Pancreas (tissue), 10 donors: ENCODE measurements around the gene KAT2A. TPM values are rescaled to one million over a fixed set of nuclear protein-coding genes. Genes with fewer than 3 reads are reported as not detected.

Experiments
- ATAC-seq, 4 donors: fragments of 200-7000 bp; cut with Tn5 transposase; one replicate each; pipeline versions ENCODE4 v1.8.0 to v1.9.1; 2020; ENCODE audit warnings: mild to moderate bottlenecking in 4 of 4, moderate library complexity in 4 of 4
- DNase-seq, 6 donors: peaks; one replicate each; pipeline ENCODE4 v3.0.0-alpha.2; 2020
- FAIRE-seq: peaks from 2 replicates; lab custom pipeline; 2012; peaks lifted over from hg19 to GRCh38; lab: Jason Lieb, UNC
- H3K27ac ChIP-seq, 4 donors: fragments of 200-600 bp; sonication (generic); 1 replicate in 3 of 4; 2 replicates in 1 of 4; pipeline versions ENCODE4 v1.5.0 to v1.8.0; 2020
- H3K27me3 ChIP-seq, 4 donors: fragments of 200-600 bp; one replicate each; pipeline ENCODE4 v1.8.0; 2021
- H3K36me3 ChIP-seq, 3 donors: fragments of 200-600 bp; sonication (generic) in 1 of 3; one replicate each; pipeline versions ENCODE4 v1.5.0 to v1.8.0; 2020 to 2021
- H3K4me1 ChIP-seq, 3 donors: fragments of 200-600 bp; one replicate each; pipeline ENCODE4 v1.8.0; 2021
- H3K4me3 ChIP-seq, 4 donors: fragments of 200-600 bp; sonication (generic) in 2 of 4; one replicate each; pipeline versions ENCODE4 v1.5.0 to v1.8.0; 2020 to 2021
- H3K9me3 ChIP-seq, 4 donors: fragments of 200-600 bp; one replicate each; pipeline ENCODE4 v1.8.0; 2021
- CTCF ChIP-seq, 4 donors: fragments of 200-600 bp; sonication (generic) in 3 of 4; IDR thresholded peaks; one replicate each; pipeline versions ENCODE4 v1.5.0 to v1.8.0; 2021; ENCODE audit warnings: antibody characterized with exemption in 4 of 4
- WGBS, 2 donors: extraction: QIAGEN DNeasy Blood & Tissue Kit; methylation state at CpG; one replicate each; pipeline ENCODE4 v1.1.7; 2013; 5-methylcytosine and 5-hydroxymethylcytosine counted together
- intact Hi-C, 3 donors: fragments of 100-400 bp; cut with DNase I; formaldehyde crosslinking; loops; one replicate each; pipeline versions ENCODE4 v1.11.1 to v1.14.2; 2022
- polyA plus RNA-seq, 2 donors: library from polyadenylated mRNA; stranded (reverse); fragments of 200-250 nt; gene quantifications; one replicate each; pipeline ENCODE4 v1.2.3, GENCODE V29; 2013
- total RNA-seq, 6 donors: library from RNA; stranded (reverse); fragmentation: NEBNext Ultra II Directional in 4 of 6; extraction: Animal tissue kit (Norgen Biotek cat#: 25700) in 4 of 6; gene quantifications; one replicate each; pipeline versions ENCODE4 v1.2.1 to v1.2.4, GENCODE V29; 2021 to 2023
- donor health status: healthy with polysubstance abuse.
- donor health status: DM: no; HTN: no; CAD: no; lungs with moderate emphysema.
- donor health status: DM: no; HTN: no; CAD: no.
- donor health status: control.
- donor health status: control.
- donor health status: Bipolar disorder and iron deficiency.
- donor health status: DM: yes; HTN: yes; CAD: no.
- donor health status: DM: no; HTN: no; CAD: no.
- donor health status: DM: no; HTN: no; CAD: no.
- donor health status: DM: yes; HTN: yes; CAD: no.

KAT2A gene
- total and polyA plus RNA-seq, 8 donors: 17.5 to 158 (median 25.2) TPM

GRCh38 chr17:42111871-42112551 lies 9.2 kb downstream of the KAT2A start:
- intact Hi-C loops: loop anchor here in 2 of 3 donors (5.0 to 10.0 kb wide), 3 partner anchors 87 to 150 kb away; partner anchors contain the start of genes CNP (in 1 of the 2) and NKIRAS2 (in 1 of the 2)
- FAIRE-seq (no peak), DNase-seq (peak in 2 of 6 donors; percentile 46 to 62), ATAC-seq (peak; percentile 35 to 47 (median 42))
- peaks cover 0 to 4% (median 0%) of the 10 kb centered on the region in 3 donors for H3K36me3 ChIP-seq
- peaks cover 6 to 21% (median 15%) of the 10 kb centered on the region in 3 donors for H3K4me1 ChIP-seq
- H3K4me3 ChIP-seq: peak overlapping the region; percentile 21 to 56 (median 40)
- WGBS, 2 donors: 8 to 12% methylated on average over 12 of the region's 12 CpGs
- no peak for TF ChIP-seq CTCF (IDR thresholded peaks at IDR 0.05)
- no peaks in the 10 kb centered on the region for H3K27me3 ChIP-seq
- H3K27ac ChIP-seq: peak overlapping the region; percentile 63 to 85 (median 76)
- H3K9me3 ChIP-seq: no peaks in the 10 kb centered on the region

DNA sequence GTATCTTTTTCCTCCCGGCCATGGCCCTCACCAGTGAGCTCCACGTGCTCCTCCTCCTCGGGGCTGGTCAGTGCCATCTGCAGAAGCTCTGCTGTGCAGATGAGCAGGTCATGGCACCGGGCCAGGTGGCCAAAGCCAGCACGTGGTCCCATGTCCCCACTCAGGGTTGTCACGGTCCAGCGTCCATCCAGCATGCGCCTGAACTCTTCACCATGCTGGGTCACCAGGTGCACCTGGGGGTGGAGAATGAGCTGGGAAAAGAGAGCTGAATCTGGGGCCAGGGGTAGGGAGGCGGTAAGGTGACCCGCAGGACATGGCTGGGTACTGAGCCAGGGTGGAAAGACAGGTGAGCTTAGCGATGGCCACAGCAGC lies 9.9 kb downstream of the KAT2A start:
- H3K4me3 ChIP-seq: no peak overlapping the region
- no peaks in the 10 kb centered on the region for H3K27me3 ChIP-seq
- DNase-seq: peak in 1 of 6 donors; percentile 59
- 88 to 93% methylated on average over 11 of the region's 11 CpGs for WGBS, 2 donors
- no peaks in the 10 kb centered on the region for H3K9me3 ChIP-seq
- peaks cover 6 to 17% (median 14%) of the 10 kb centered on the region in 3 donors for H3K4me1 ChIP-seq
- peaks cover 0 to 4% (median 0%) of the 10 kb centered on the region in 3 donors for H3K36me3 ChIP-seq
- FAIRE-seq: no peak
- no peak for ATAC-seq
- intact Hi-C loops: loop anchor here in 2 of 3 donors (5.0 to 10.0 kb wide), 3 partner anchors 86 to 149 kb away; partner anchors contain the start of genes CNP (in 1 of the 2) and NKIRAS2 (in 1 of the 2)
- TF ChIP-seq CTCF (IDR thresholded peaks at IDR 0.05): no peak
- H3K27ac ChIP-seq: peak overlapping the region in 2 of 4 donors; percentile 75 to 85

GRCh38 chr17:42110301-42111264 lies 10.6 kb downstream of the KAT2A start:
- intact Hi-C loops: loop anchor here in 2 of 3 donors (5.0 to 10.0 kb wide), 3 partner anchors 86 to 148 kb away; partner anchors contain the start of genes CNP (in 1 of the 2) and NKIRAS2 (in 1 of the 2)
- no peak overlapping the region for H3K27ac ChIP-seq

DNA sequence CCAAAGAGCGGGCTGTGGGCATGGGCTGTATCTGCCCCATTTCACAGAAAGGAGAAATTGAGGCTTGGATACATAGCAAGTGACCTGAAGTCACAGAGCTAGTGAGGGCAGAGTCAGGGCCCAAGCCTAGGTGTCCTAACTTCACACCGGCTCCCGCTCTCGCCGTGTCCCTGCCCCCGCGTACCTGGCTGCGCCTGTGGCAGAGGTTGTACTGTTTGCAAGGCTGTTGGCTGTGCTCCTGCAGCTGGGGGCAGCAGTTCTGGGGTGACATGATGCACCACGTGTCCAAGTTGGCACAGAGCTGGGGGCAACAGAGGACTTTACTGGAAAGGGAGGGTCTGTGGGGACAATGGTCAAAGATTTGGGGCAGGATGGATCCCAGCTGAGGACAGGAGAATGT lies 12.1 kb downstream of the KAT2A start:
- DNase-seq: peak in 1 of 6 donors; percentile 55
- intact Hi-C loops: loop anchor here in 1 of 3 donors (10.0 kb wide), 1 partner anchor 84 kb away; the partner anchor contains the start of gene NKIRAS2

More at GRCh38 chr17:42110301-42111264, 10.6 kb downstream of the KAT2A start:
- H3K9me3 ChIP-seq: no peaks in the 10 kb centered on the region
- no peak overlapping the region for H3K4me3 ChIP-seq
- no peaks in the 10 kb centered on the region for H3K27me3 ChIP-seq
- 86 to 92% methylated on average over 18 of the region's 18 CpGs for WGBS, 2 donors
- peaks cover 6 to 13% (median 11%) of the 10 kb centered on the region in 3 donors for H3K4me1 ChIP-seq
- no peak for FAIRE-seq
- peaks cover 0 to 4% (median 0%) of the 10 kb centered on the region in 3 donors for H3K36me3 ChIP-seq
- no peak for DNase-seq
- no peak for TF ChIP-seq CTCF (IDR thresholded peaks at IDR 0.05)
- ATAC-seq: no peak

More for the DNA sequence above, 12.1 kb downstream of the KAT2A start:
- H3K4me1 ChIP-seq: peaks cover 6 to 13% (median 11%) of the 10 kb centered on the region in 3 donors
- H3K9me3 ChIP-seq: no peaks in the 10 kb centered on the region
- H3K36me3 ChIP-seq: peaks cover 0 to 2% (median 0%) of the 10 kb centered on the region in 3 donors
- no peaks in the 10 kb centered on the region for H3K27me3 ChIP-seq
- no peak overlapping the region for H3K4me3 ChIP-seq
- 88 to 90% methylated on average over 9 of the region's 9 CpGs for WGBS, 2 donors
- no peak for TF ChIP-seq CTCF (IDR thresholded peaks at IDR 0.05)
- no peak for ATAC-seq
- no peak overlapping the region for H3K27ac ChIP-seq
- no peak for FAIRE-seq
